GM23338 (cell line): ENCODE data around the gene USP7.

Experiments
- CREB1 ChIP-seq: fragments of 250-450 bp; sonication (Bioruptor Pico); IDR thresholded peaks from 2 replicates; pipeline ENCODE4 v1.5.0; 2020; ENCODE audit warnings: low read depth, mild to moderate bottlenecking, moderate library complexity
- CTCF ChIP-seq, 2 experiments: fragments of 200-600 bp in 1 of 2; sonication (generic) in 1 of 2; conservative IDR thresholded peaks; 2 replicates each; pipeline versions ENCODE4 v1.5.1 to v1.6.1; 2016 to 2017; ENCODE audit warnings: antibody characterized with exemption in 2 of 2, low read depth in 2 of 2, mild to moderate bottlenecking in 2 of 2, moderate library complexity in 1 of 2
- EZH2 ChIP-seq: fragments of 200-600 bp; sonication (generic); IDR thresholded peaks from one replicate; pipeline ENCODE4 v1.8.0; 2017; ENCODE audit warnings: antibody characterized with exemption, mild to moderate bottlenecking, low read depth; ENCODE audit not compliant: unreplicated experiment

GRCh38 chr16:8877894-8878522 is 85.7 kb downstream of the USP7 start:
- TF ChIP-seq EZH2: no peak
- TF ChIP-seq CTCF (conservative IDR thresholded peaks at IDR 0.05; ENCODE audit: low read depth in 2 of 2): no peak
- TF ChIP-seq CREB1 (CRISPR knock-in tag): no peak
